Thoracic aorta (tissue), 2 donors: ENCODE measurements around the gene ASTN2. TPM values are rescaled to one million over a fixed set of nuclear protein-coding genes. Genes with fewer than 3 reads are reported as not detected.
"Not testable (repeated sequence)": the region's sequence is repeated elsewhere in the genome, so short reads cannot be mapped to it uniquely, and the experiment has no call there.

Source experiments
- ATAC-seq: fragments of 150-250 bp; one replicate; pipeline ENCODE4 v1.8.0; 2017; ENCODE audit warnings: low read depth; ENCODE audit not compliant: insufficient number of reproducible peaks, low FRiP score
- DNase-seq: peaks from one replicate; pipeline ENCODE4 v3.0.0-alpha.2; 2020; ENCODE audit warnings: low spot score
- H3K27ac ChIP-seq, 2 donors: fragments of 200-600 bp; sonication (generic); 1 replicate in 1 of 2; 2 replicates in 1 of 2; pipeline ENCODE4 v1.5.1; 2016; ENCODE audit warnings: mild to moderate bottlenecking in 2 of 2, moderate library complexity in 2 of 2
- H3K27me3 ChIP-seq: fragments of 200-600 bp; sonication (generic); replicated peaks from 2 replicates; pipeline ENCODE4 v1.6.0; 2016; ENCODE audit warnings: mild to moderate bottlenecking; ENCODE audit not compliant: insufficient read depth
- H3K36me3 ChIP-seq: fragments of 200-600 bp; sonication (generic); one replicate; pipeline ENCODE4 v1.5.1; 2016
- H3K4me1 ChIP-seq, 2 donors: fragments of 200-600 bp; sonication (generic); 1 replicate in 1 of 2; 2 replicates in 1 of 2; pipeline versions ENCODE4 v1.5.1 to v1.6.0; 2016; ENCODE audit warnings: low read depth in 2 of 2, mild to moderate bottlenecking in 1 of 2; ENCODE audit not compliant: control insufficient read depth in 1 of 2
- H3K4me3 ChIP-seq: fragments of 200-600 bp; sonication (generic); 2 replicates; pipeline ENCODE4 v1.5.1; 2016; ENCODE audit warnings: mild to moderate bottlenecking
- H3K9me3 ChIP-seq: fragments of 200-600 bp; sonication (generic); 2 replicates; pipeline ENCODE4 v1.5.1; 2016
- CTCF ChIP-seq: fragments of 200-600 bp; sonication (generic); IDR thresholded peaks from one replicate; pipeline ENCODE4 v1.5.1; 2019; ENCODE audit warnings: antibody characterized with exemption
- total RNA-seq, 2 donors: library from RNA; depleted of rRNA; stranded (reverse); fragments of >200 nt; gene quantifications; one replicate each; pipeline versions ENCODE4 v1.1.0 to v1.2.3, GENCODE V29; 2016

The ASTN2 gene
- total RNA-seq, 2 donors from 2014 or later: 6.8 to 7.1 TPM

- Histone ChIP-seq H3K4me1 (no peaks in the 10 kb centered on the region), H3K27me3 (no peaks in the 10 kb centered on the region), H3K36me3 (no peaks in the 10 kb centered on the region), H3K4me3 (no peak overlapping the region), H3K27ac (no peak overlapping the region), H3K9me3 (no peaks in the 10 kb centered on the region)
- DNase-seq (no peak), ATAC-seq (no peak)
- no peak for TF ChIP-seq CTCF
Observed at GRCh38 chr9:116925121-116925520, 489.7 kb downstream of the ASTN2 start.

- Histone ChIP-seq H3K36me3 (no peaks in the 10 kb centered on the region), H3K4me1 (no peaks in the 10 kb centered on the region), H3K4me3 (no peak overlapping the region), H3K27me3 (no peaks in the 10 kb centered on the region), H3K9me3 (no peaks in the 10 kb centered on the region), H3K27ac (no peak overlapping the region)
- DNase-seq (no peak), ATAC-seq (no peak)
- TF ChIP-seq CTCF: no peak
Observed at GRCh38 chr9:116924462-116925110, 490.3 kb downstream of the ASTN2 start.

GRCh38 chr9:116917895-116918508 lies 496.9 kb downstream of the ASTN2 start:
- ATAC-seq, H3K27ac ChIP-seq, H3K9me3 ChIP-seq, H3K4me1 ChIP-seq, H3K4me3 ChIP-seq, DNase-seq, H3K27me3 ChIP-seq, H3K36me3 ChIP-seq: not testable (repeated sequence)

GRCh38 chr9:116913536-116913935 lies 501.3 kb downstream of the ASTN2 start:
- Histone ChIP-seq H3K4me1 (no peaks in the 10 kb centered on the region), H3K27me3 (no peaks in the 10 kb centered on the region), H3K9me3 (no peaks in the 10 kb centered on the region), H3K27ac (no peak overlapping the region), H3K36me3 (no peaks in the 10 kb centered on the region), H3K4me3 (no peak overlapping the region)
- ATAC-seq (no peak), DNase-seq (no peak)
- no peak for TF ChIP-seq CTCF

- Histone ChIP-seq H3K9me3 (no peaks in the 10 kb centered on the region), H3K4me3 (no peak overlapping the region), H3K4me1 (no peaks in the 10 kb centered on the region), H3K27ac (no peak overlapping the region), H3K36me3 (no peaks in the 10 kb centered on the region), H3K27me3 (no peaks in the 10 kb centered on the region)
- DNase-seq: no peak
- no peak for TF ChIP-seq CTCF
- ATAC-seq: no peak
Observed at GRCh38 chr9:116910201-116910600, 504.7 kb downstream of the ASTN2 start.
